HCT116 (cell line): Measurements from ENCODE around the gene ABCC1. TPM values are rescaled to one million over a fixed set of nuclear protein-coding genes. Genes with fewer than 3 reads are reported as not detected.

Experiments
- ATAC-seq: fragments of 200-7000 bp; cut with Tn5 transposase; 2 replicates; pipeline ENCODE4 v1.9.1; 2020; ENCODE audit warnings: mild to moderate bottlenecking, moderate library complexity
- BruUV-seq: library from RNA; stranded (reverse); fragments of 400-500 nt; replicated peaks from 2 replicates; lab custom pipeline; 2021; lab: Mats Ljungman, UMichigan
- CTCF ChIA-PET: fragments of 300-600 bp; sonication (Branson Sonifier 250); formaldehyde crosslinking; loops from one replicate; lab custom pipeline; 2021; ENCODE audit warnings: antibody characterized with exemption; lab: Charles Lee
- POLR2A ChIA-PET: fragments of 300-600, 350-600 bp; sonication (Branson Sonifier 250); formaldehyde crosslinking; loops from one replicate; lab custom pipeline; 2021; ENCODE audit warnings: antibody characterized with exemption; lab: Charles Lee
- RAD21 ChIA-PET, 2 experiments: fragments of 300-600 bp; sonication (Branson Sonifier 250); formaldehyde crosslinking; loops; one replicate each; lab custom pipeline; 2023; ENCODE audit warnings: low total read pairs in 2 of 2; ENCODE audit not compliant: uncharacterized antibody in 2 of 2, unreplicated experiment in 2 of 2, low non-redundant PET in 1 of 2; lab: Charles Lee
- DNase-seq: peaks from one replicate; pipeline ENCODE4 v3.0.0-alpha.2; 2010; ENCODE audit warnings: low read depth, low spot score
- H2AFZ ChIP-seq: fragments of 200-600 bp; shearing (Covaris generic), sonication (generic); 2 replicates; pipeline ENCODE4 v1.6.1; 2017; ENCODE audit warnings: low read depth, mixed run types, mixed read lengths, antibody characterized with exemption, low read length; ENCODE audit not compliant: poor library complexity, severe bottlenecking
- H3K27ac ChIP-seq: 2 replicates; pipeline ENCODE4 v1.5.1; 2012; ENCODE audit warnings: low read depth, low read length
- H3K27me3 ChIP-seq: fragments of 200-600 bp; sonication (generic); 2 replicates; pipeline ENCODE4 v1.6.1; 2016; ENCODE audit warnings: mixed run types, low read length, mixed read lengths; ENCODE audit not compliant: insufficient read depth
- H3K36me3 ChIP-seq, 2 experiments: fragments of 200-500 bp in 1 of 2; fragments of 200-600 bp in 1 of 2; sonication (Bioruptor generic) in 1 of 2; sonication (generic) in 1 of 2; 2 replicates each; pipeline versions ENCODE4 v1.5.1 to v1.6.1; 2014 to 2016; ENCODE audit warnings: low read length in 2 of 2, inconsistent platforms in 1 of 2, mixed read lengths in 1 of 2, mixed run types in 1 of 2; ENCODE audit not compliant: insufficient read depth in 2 of 2, control insufficient read depth in 1 of 2
- H3K4me1 ChIP-seq, 2 experiments: fragments of 200-600 bp in 1 of 2; sonication (generic) in 1 of 2; 2 replicates each; pipeline versions ENCODE4 v1.5.1 to v1.6.1; 2012 to 2017; ENCODE audit warnings: low read length in 2 of 2, inconsistent platforms in 1 of 2, mild to moderate bottlenecking in 1 of 2, mixed read lengths in 1 of 2, mixed run types in 1 of 2, moderate library complexity in 1 of 2; ENCODE audit not compliant: insufficient read depth in 2 of 2, control insufficient read depth in 1 of 2
- H3K4me2 ChIP-seq: fragments of 200-600 bp; sonication (generic); 2 replicates; pipeline ENCODE4 v1.6.1; 2017; ENCODE audit warnings: mixed run types, low read length, mixed read lengths
- H3K4me3 ChIP-seq, 2 experiments: fragments of 200-600 bp in 1 of 2; sonication (generic) in 1 of 2; replicated peaks in 1 of 2; 2 replicates each; pipeline ENCODE4 v1.5.1; 2011 to 2016; ENCODE audit warnings: low read length in 2 of 2, control low read depth in 1 of 2, low read depth in 1 of 2, mild to moderate bottlenecking in 1 of 2, mixed read lengths in 1 of 2, mixed run types in 1 of 2
- H3K79me2 ChIP-seq: fragments of 200-600 bp; sonication (generic); 2 replicates; pipeline ENCODE4 v1.6.1; 2017; ENCODE audit warnings: mild to moderate bottlenecking, mixed run types, low read length, moderate library complexity, mixed read lengths; ENCODE audit not compliant: insufficient read depth
- H3K9ac ChIP-seq: fragments of 200-600 bp; sonication (generic); 2 replicates; pipeline ENCODE4 v1.6.1; 2016; ENCODE audit warnings: low read length, mixed read lengths
- H3K9me2 ChIP-seq: fragments of 200-600 bp; sonication (generic), shearing (Covaris generic); 2 replicates; pipeline ENCODE4 v1.6.1; 2017; ENCODE audit warnings: mixed run types, mild to moderate bottlenecking, moderate library complexity; ENCODE audit not compliant: insufficient read depth
- H3K9me3 ChIP-seq, 2 experiments: fragments of 200-500 bp in 1 of 2; fragments of 200-600 bp in 1 of 2; sonication (Bioruptor generic) in 1 of 2; sonication (generic) in 1 of 2; 2 replicates each; pipeline ENCODE4 v1.6.1; 2014 to 2017; ENCODE audit warnings: low read length in 2 of 2, mixed read lengths in 2 of 2, inconsistent platforms in 1 of 2, low read depth in 1 of 2, mild to moderate bottlenecking in 1 of 2, mixed run types in 1 of 2, moderate library complexity in 1 of 2; ENCODE audit not compliant: control insufficient read depth in 1 of 2, insufficient read depth in 1 of 2
- H4K20me1 ChIP-seq: fragments of 200-600 bp; sonication (generic), shearing (Covaris generic); 2 replicates; pipeline ENCODE4 v1.6.1; 2017; ENCODE audit warnings: mixed run types, mild to moderate bottlenecking, moderate library complexity; ENCODE audit not compliant: insufficient read depth
- CBX3 ChIP-seq: IDR thresholded peaks from 2 replicates; pipeline ENCODE4 v1.6.1; 2012; ENCODE audit warnings: low read depth
- CTCF ChIP-seq, 3 experiments: fragments of 200-600 bp in 1 of 3; sonication (generic) in 1 of 3; IDR thresholded peaks in 2 of 3; conservative IDR thresholded peaks in 1 of 3; 2 replicates each; pipeline ENCODE4 v1.5.1; 2012 to 2017; ENCODE audit warnings: low read depth in 2 of 3, low read length in 2 of 3, antibody characterized with exemption in 1 of 3, borderline replicate concordance in 1 of 3, control low read depth in 1 of 3, mild to moderate bottlenecking in 1 of 3, mixed read lengths in 1 of 3, mixed run types in 1 of 3, moderate library complexity in 1 of 3; ENCODE audit not compliant: insufficient read depth in 1 of 3
- ELF1 ChIP-seq: IDR thresholded peaks from 2 replicates; pipeline ENCODE4 v1.6.1; 2012; ENCODE audit warnings: low read depth, borderline replicate concordance
- EZH2 ChIP-seq: fragments of 200-600 bp; sonication (generic); IDR thresholded peaks from 2 replicates; pipeline ENCODE4 v1.6.1; 2017; ENCODE audit warnings: antibody characterized with exemption, mixed run types
- MAX ChIP-seq: IDR thresholded peaks from 2 replicates; pipeline ENCODE4 v1.6.1; 2012
- POLR2A ChIP-seq: IDR thresholded peaks from 2 replicates; pipeline ENCODE4 v1.7.0; 2011; ENCODE audit warnings: borderline replicate concordance; ENCODE audit not compliant: insufficient read depth, insufficient read length; ENCODE audit errors: extremely low read depth
- POLR2AphosphoS5 ChIP-seq: IDR thresholded peaks from 2 replicates; pipeline ENCODE4 v1.6.1; 2011; ENCODE audit warnings: mild to moderate bottlenecking, low read depth, low read length, moderate library complexity
- RAD21 ChIP-seq: IDR thresholded peaks from 2 replicates; pipeline ENCODE4 v1.6.1; 2012; ENCODE audit warnings: low read depth, mild to moderate bottlenecking
- REST ChIP-seq: IDR thresholded peaks from 2 replicates; pipeline ENCODE4 v1.6.1; 2012; ENCODE audit warnings: low read depth
- SP1 ChIP-seq: IDR thresholded peaks from 2 replicates; pipeline ENCODE4 v1.6.1; 2012; ENCODE audit warnings: low read depth
- YY1 ChIP-seq: IDR thresholded peaks from 2 replicates; pipeline ENCODE4 v1.6.1; 2011; ENCODE audit warnings: low read length, low read depth, moderate library complexity, mild to moderate bottlenecking; ENCODE audit not compliant: insufficient replicate concordance; ENCODE audit errors: extremely low read depth
- ZFX ChIP-seq: fragments of 450-650 bp; IDR thresholded peaks from 2 replicates; pipeline ENCODE4 v1.6.1; 2017
- intact Hi-C: fragments of 100-400 bp; cut with micrococcal nuclease; formaldehyde crosslinking; loops from 2 replicates; pipeline ENCODE4 v1.10.0; 2022
- total RNA-seq: library from RNA; stranded (reverse); gene quantifications from one replicate; pipeline ENCODE4 v1.2.1, GENCODE V29; 2021; ENCODE audit not compliant: unreplicated experiment

The ABCC1 gene
- total RNA-seq, 1 experiment from 2014 or later, result 61.9 TPM

- no peak overlapping the region for H3K9ac ChIP-seq
- H3K27ac ChIP-seq, result no peak overlapping the region
- DNase-seq (no peak), ATAC-seq (no peak)
- TF ChIP-seq ZFX (no peak), MAX (no peak), SP1 (no peak), REST (no peak), YY1 (no peak), POLR2AphosphoS5 (no peak), ELF1 (no peak), RAD21 (no peak), CBX3 (no peak), CTCF (IDR thresholded peaks at IDR 0.05 in 2 of 3, conservative IDR thresholded peaks at IDR 0.05 in 1 of 3; ENCODE audit: borderline replicate concordance in 1 of 3, insufficient read depth in 1 of 3, low read depth in 2 of 3, low read length in 2 of 3) (no peak), POLR2A (no peak), EZH2 (no peak)
- peaks cover 0 to 5% of the 10 kb centered on the region in 2 experiments; a peak in 2 of 4 replicates for H3K4me1 ChIP-seq
- ChIA-PET POLR2A (no interaction called here), CTCF (no interaction called here), RAD21 (no interaction called here)
- no peaks in the 10 kb centered on the region for H3K27me3 ChIP-seq
- no peak overlapping the region for H3K4me3 ChIP-seq
- no peaks in the 10 kb centered on the region for H4K20me1 ChIP-seq
- intact Hi-C loops, result no loop called here
- H3K9me3 ChIP-seq, result no peaks in the 10 kb centered on the region
- BruUV-seq, result no TSS peak
- H3K9me2 ChIP-seq, result no peaks in the 10 kb centered on the region
- H3K79me2 ChIP-seq, result no peaks in the 10 kb centered on the region
- H3K36me3 ChIP-seq, result no peaks in the 10 kb centered on the region
- no peak overlapping the region for H2AFZ ChIP-seq
- H3K4me2 ChIP-seq, result no peak overlapping the region
Measured at GRCh38 chr16:15925631-15926030, 23.8 kb upstream of the ABCC1 start.
